ENCODE results near the gene ST7. TPM values are rescaled to one million over a fixed set of nuclear protein-coding genes. Genes with fewer than 3 reads are reported as not detected.

Gene ST7
- total and polyA plus RNA-seq, 2 of the 13 experiments (the other 11 are each of a cell fraction or from before 2014, with no cell fraction given) = 17.3 to 23.5 TPM

- ChIA-PET CTCF (ENCODE audit: low intra/inter-chr PET ratio, low total read pairs) (no interaction called here), POLR2A (no interaction called here)
- Histone ChIP-seq H3K36me3 (replicated peaks in 1 of 2; ENCODE audit: control insufficient read depth in 1 of 2, insufficient read depth in 2 of 2, low read length in 2 of 2) (no peaks in the 10 kb centered on the region), H3K27me3 (ENCODE audit: control insufficient read depth in 1 of 2, insufficient read depth in 2 of 2, low read length in 2 of 2) (peaks cover 0 to 2% of the 10 kb centered on the region in 2 experiments; a peak in 2 of 5 replicates), H3K27ac (ENCODE audit: extremely low read length, insufficient read depth, low read length) (no peak overlapping the region), H3K4me2 (ENCODE audit: low read depth, low read length) (no peak overlapping the region), H3K9me3 (ENCODE audit: low read length) (no peaks in the 10 kb centered on the region), H2AFZ (ENCODE audit: low read length) (no peak overlapping the region), H3K4me1 (ENCODE audit: insufficient read depth, low read length) (no peaks in the 10 kb centered on the region), H3K4me3 (replicated peaks in 1 of 3; ENCODE audit: insufficient read depth in 1 of 3, low read depth in 2 of 3, low read length in 3 of 3) (no peak overlapping the region), H4K20me1 (ENCODE audit: insufficient read depth, low read length) (no peaks in the 10 kb centered on the region), H3K9ac (ENCODE audit: insufficient read depth, low read depth, low read length) (no peak overlapping the region), H3K79me2 (ENCODE audit: insufficient read depth, low read length) (no peaks in the 10 kb centered on the region)
- no peak for DNase-seq (ENCODE audit: low spot score)
- no peak for FAIRE-seq
- no TSS peak for BruUV-seq (replicated peaks)
- intact Hi-C loops (cut with micrococcal nuclease; ENCODE audit: unreplicated experiment) (loop anchor here (10.0 kb wide), 1 partner anchor 85 kb away; no protein-coding TSS in a partner anchor), in situ Hi-C loops (cut with HindIII; ENCODE audit: extremely low pct_ligation_motif_present, low pct_unique_long_range_greater_than_20kb) (no loop called here)
- no peak for ATAC-seq
- TF ChIP-seq ZNF572 (CRISPR knock-in tag; IDR thresholded peaks at IDR 0.05) = no peak
- no peak for TF ChIP-seq ZBTB25 (CRISPR knock-in tag; IDR thresholded peaks at IDR 0.05)
- TF ChIP-seq ZNF557 (CRISPR knock-in tag; IDR thresholded peaks at IDR 0.05) = no peak
- TF ChIP-seq ZNF552 (CRISPR knock-in tag; IDR thresholded peaks at IDR 0.05; ENCODE audit: borderline replicate concordance) = no peak
- TF ChIP-seq MIER2 (CRISPR knock-in tag; IDR thresholded peaks at IDR 0.05) = no peak
- no peak for TF ChIP-seq PATZ1 (CRISPR knock-in tag; IDR thresholded peaks at IDR 0.05)
- no peak for TF ChIP-seq ZNF761 (CRISPR knock-in tag; conservative IDR thresholded peaks at IDR 0.05)
- TF ChIP-seq SKIL (CRISPR knock-in tag; IDR thresholded peaks at IDR 0.05; ENCODE audit: borderline replicate concordance) = no peak
- TF ChIP-seq EHMT2 (IDR thresholded peaks at IDR 0.05; ENCODE audit: borderline replicate concordance, low read depth, low read length) = no peak
- TF ChIP-seq TBX3 (IDR thresholded peaks at IDR 0.05; ENCODE audit: borderline replicate concordance) = no peak
- no peak for TF ChIP-seq NR2F1 (CRISPR knock-in tag; IDR thresholded peaks at IDR 0.05)
- no peak for TF ChIP-seq SIX1 (CRISPR knock-in tag; IDR thresholded peaks at IDR 0.05; ENCODE audit: borderline replicate concordance)
- no peak for TF ChIP-seq JUN (CRISPR knock-in tag; IDR thresholded peaks at IDR 0.05)
- no peak for TF ChIP-seq MEIS2 (CRISPR knock-in tag; IDR thresholded peaks at IDR 0.05)
- no peak for TF ChIP-seq SIN3A (IDR thresholded peaks at IDR 0.05; ENCODE audit: borderline replicate concordance, low read depth, low read length)
- TF ChIP-seq ZBED4 (CRISPR knock-in tag; IDR thresholded peaks at IDR 0.05; ENCODE audit: borderline replicate concordance) = no peak
- TF ChIP-seq ZNF33B (CRISPR knock-in tag; IDR thresholded peaks at IDR 0.05) = no peak
Measured at GRCh38 chr7:117250245-117250644, 296.9 kb downstream of the ST7 start.
